ENCODE measurements around the gene CYP2A13. TPM values are rescaled to one million over a fixed set of nuclear protein-coding genes. Genes with fewer than 3 reads are reported as not detected.
A peak's percentile ranks its signal among the peaks of the same experiment; 100 is the strongest.
"Not testable (repeated sequence)": the region's sequence is repeated elsewhere in the genome, so short reads cannot be mapped to it uniquely, and the experiment has no call there.

Gene CYP2A13
- total RNA-seq (not detected), polyA plus RNA-seq (ENCODE audit: insufficient read length in 2 of 2) (under 1 TPM in 1 of 2 donors, not detected in 1; 0.27 TPM)
- long read RNA-seq, donor 1, result 0 reads
- long read RNA-seq, donor 2, result 0 reads
- long read RNA-seq, donor 3, result 0 reads
- long read RNA-seq, donor 4, result 0 reads

- Histone ChIP-seq H3K27ac (ENCODE audit: low read depth, low read length) (no peak within 1 kb of the TSS), H3K4me1 (ENCODE audit: control insufficient read depth, insufficient read depth, low read length) (no peaks in the 10 kb centered on the region), H3K4me3 (ENCODE audit: low read depth, low read length) (no peak within 1 kb of the TSS), H3K9me3 (ENCODE audit: control insufficient read depth, insufficient read depth, low read length) (no peaks in the 10 kb centered on the region), H3K27me3 (ENCODE audit: control insufficient read depth, insufficient read depth, low read length) (peaks cover 8% of the 10 kb centered on the region), H3K36me3 (ENCODE audit: control insufficient read depth, insufficient read depth, low read length) (no peaks in the 10 kb centered on the region)
- 100% methylated on average over 1 of the region's 2 CpGs for WGBS (ENCODE audit: insufficient coverage)
- DNase-seq (ENCODE audit: low read depth in 4 of 6, low spot score in 6 of 6), result no peak
Observed at GRCh38 chr19:41088151-41088550, at the start of gene CYP2A13. Gene CYP2A13 (plus strand): TSS chr19:41088451. CDS start chr19:41088472, 21 bp downstream.

- Histone ChIP-seq H3K4me3 (ENCODE audit: low read depth, low read length) (no peak overlapping the region), H3K27me3 (ENCODE audit: control insufficient read depth, insufficient read depth, low read length) (no peaks in the 10 kb centered on the region), H3K36me3 (ENCODE audit: control insufficient read depth, insufficient read depth, low read length) (no peaks in the 10 kb centered on the region), H3K4me1 (ENCODE audit: control insufficient read depth, insufficient read depth, low read length) (no peaks in the 10 kb centered on the region), H3K9me3 (ENCODE audit: control insufficient read depth, insufficient read depth, low read length) (no peaks in the 10 kb centered on the region), H3K27ac (ENCODE audit: low read depth, low read length) (no peak overlapping the region)
- WGBS (ENCODE audit: insufficient coverage), result no CpG with 5 or more reads among the region's 1 CpG
- DNase-seq (ENCODE audit: low read depth in 4 of 6, low spot score in 6 of 6), result no peak
Observed at GRCh38 chr19:41039806-41040205, 48.4 kb upstream of the CYP2A13 start.

GRCh38 chr19:41045095-41045494, 43.2 kb upstream of the CYP2A13 start:
- H3K4me1 ChIP-seq (ENCODE audit: control insufficient read depth, insufficient read depth, low read length); DNase-seq (ENCODE audit: low read depth in 4 of 6, low spot score in 6 of 6); H3K27me3 ChIP-seq (ENCODE audit: control insufficient read depth, insufficient read depth, low read length); H3K27ac ChIP-seq (ENCODE audit: low read depth, low read length); H3K36me3 ChIP-seq (ENCODE audit: control insufficient read depth, insufficient read depth, low read length); H3K4me3 ChIP-seq (ENCODE audit: low read depth, low read length); H3K9me3 ChIP-seq (ENCODE audit: control insufficient read depth, insufficient read depth, low read length): not testable (repeated sequence)
- 83% methylated on average over 1 of the region's 1 CpG for WGBS (ENCODE audit: insufficient coverage)

DNA sequence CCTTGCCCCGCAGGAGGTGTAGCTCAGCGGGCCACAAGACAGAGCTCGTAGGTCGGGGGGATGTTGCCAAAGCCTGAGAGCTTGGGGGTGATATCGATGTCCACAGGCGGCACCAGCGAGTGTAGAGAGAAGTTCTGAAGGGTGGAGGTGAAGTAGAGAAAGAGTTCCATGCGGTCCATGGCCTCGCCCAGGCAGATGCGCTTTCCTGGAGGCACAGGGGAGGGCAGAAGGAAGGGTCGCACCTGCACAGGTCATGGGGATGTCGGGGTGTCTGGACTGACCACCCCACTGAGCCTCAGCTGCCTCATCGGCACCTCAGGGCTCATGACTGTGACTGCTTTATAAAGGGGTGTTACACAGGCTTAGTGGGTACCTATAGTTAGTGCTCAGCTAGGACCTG, 37.8 kb upstream of the CYP2A13 start:
- no peak overlapping the region for H3K4me3 ChIP-seq (ENCODE audit: low read depth, low read length)
- DNase-seq (ENCODE audit: low read depth in 4 of 6, low spot score in 6 of 6), result no peak
- H3K27me3 ChIP-seq (ENCODE audit: control insufficient read depth, insufficient read depth, low read length), result no peaks in the 10 kb centered on the region
- H3K9me3 ChIP-seq (ENCODE audit: control insufficient read depth, insufficient read depth, low read length), result no peaks in the 10 kb centered on the region
- no peaks in the 10 kb centered on the region for H3K4me1 ChIP-seq (ENCODE audit: control insufficient read depth, insufficient read depth, low read length)
- H3K36me3 ChIP-seq (ENCODE audit: control insufficient read depth, insufficient read depth, low read length), result no peaks in the 10 kb centered on the region
- no peak overlapping the region for H3K27ac ChIP-seq (ENCODE audit: low read depth, low read length)
- WGBS (ENCODE audit: insufficient coverage), result 86% methylated on average over 13 of the region's 13 CpGs

DNA sequence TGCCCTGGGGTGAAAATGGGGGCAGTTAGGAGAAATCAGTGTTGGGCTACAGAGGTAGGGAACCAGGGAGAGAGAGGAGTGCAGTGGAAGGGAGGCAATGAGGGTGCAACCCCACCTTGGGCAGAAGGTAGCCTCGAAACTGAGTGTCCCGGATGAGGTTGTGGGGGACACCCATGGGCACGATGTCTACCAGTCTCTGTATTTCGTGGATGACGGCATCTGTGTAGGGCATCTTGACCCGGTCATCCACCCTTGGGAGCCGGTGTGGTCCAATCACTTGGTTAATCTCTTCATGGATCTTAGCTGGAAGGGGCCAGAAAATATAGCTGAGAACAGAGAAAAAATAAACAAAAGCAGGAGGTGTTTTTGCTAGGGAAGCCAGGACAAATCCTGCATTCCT, 36.1 kb upstream of the CYP2A13 start:
- not testable (repeated sequence) for H3K4me3 ChIP-seq (ENCODE audit: low read depth, low read length); H3K27ac ChIP-seq (ENCODE audit: low read depth, low read length); DNase-seq (ENCODE audit: low read depth in 4 of 6, low spot score in 6 of 6); H3K36me3 ChIP-seq (ENCODE audit: control insufficient read depth, insufficient read depth, low read length); H3K27me3 ChIP-seq (ENCODE audit: control insufficient read depth, insufficient read depth, low read length); H3K9me3 ChIP-seq (ENCODE audit: control insufficient read depth, insufficient read depth, low read length); H3K4me1 ChIP-seq (ENCODE audit: control insufficient read depth, insufficient read depth, low read length)
- WGBS (ENCODE audit: insufficient coverage), result 82% methylated on average over 7 of the region's 7 CpGs

- whole genome bisulfite sequencing (ENCODE audit: insufficient coverage), result 86% methylated on average over 8 of the region's 10 CpGs
- not testable (repeated sequence) for H3K9me3 ChIP-seq (ENCODE audit: control insufficient read depth, insufficient read depth, low read length); H3K4me3 ChIP-seq (ENCODE audit: low read depth, low read length); DNase-seq (ENCODE audit: low read depth in 4 of 6, low spot score in 6 of 6); H3K4me1 ChIP-seq (ENCODE audit: control insufficient read depth, insufficient read depth, low read length); H3K27me3 ChIP-seq (ENCODE audit: control insufficient read depth, insufficient read depth, low read length); H3K27ac ChIP-seq (ENCODE audit: low read depth, low read length); H3K36me3 ChIP-seq (ENCODE audit: control insufficient read depth, insufficient read depth, low read length)
Observed at GRCh38 chr19:41053331-41053730, 34.9 kb upstream of the CYP2A13 start.

DNA sequence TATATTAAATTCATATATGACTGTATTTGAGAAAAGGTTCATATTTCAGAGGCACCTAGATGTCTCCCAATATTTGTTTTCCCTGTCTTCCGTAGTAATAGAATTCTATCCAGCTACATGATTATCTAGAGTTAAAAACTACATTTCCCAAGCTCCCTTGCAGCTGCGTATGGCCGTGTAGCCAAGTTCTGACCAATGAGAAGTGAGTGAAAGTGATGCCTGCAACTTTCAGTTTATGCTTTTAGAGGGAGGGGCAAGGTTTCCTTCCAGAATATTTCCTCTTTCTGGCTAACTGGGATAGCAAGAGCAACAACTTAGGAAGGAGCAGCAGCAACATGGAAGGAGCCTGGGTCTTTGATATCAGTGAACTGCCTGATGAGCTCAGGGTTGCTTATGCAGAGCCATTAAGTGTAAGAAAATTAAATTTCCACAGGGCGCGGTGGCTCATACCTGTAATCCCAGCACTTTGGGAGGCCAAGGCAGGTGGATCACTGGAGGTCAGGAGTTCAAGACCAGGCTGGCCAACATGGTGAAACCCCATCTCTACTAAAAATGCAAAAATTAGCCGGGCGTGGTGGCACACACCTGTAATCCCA, 23.2 kb upstream of the CYP2A13 start:
- H3K27ac ChIP-seq (ENCODE audit: low read depth, low read length), result no peak overlapping the region
- WGBS (ENCODE audit: insufficient coverage), result 93% methylated on average over 4 of the region's 7 CpGs
- H3K4me3 ChIP-seq (ENCODE audit: low read depth, low read length), result no peak overlapping the region
- H3K4me1 ChIP-seq (ENCODE audit: control insufficient read depth, insufficient read depth, low read length), result no peaks in the 10 kb centered on the region
- peak in 2 of 6 donors; percentile 3 to 49 for DNase-seq (ENCODE audit: low read depth in 4 of 6, low spot score in 6 of 6)
- peaks cover 3% of the 10 kb centered on the region for H3K27me3 ChIP-seq (ENCODE audit: control insufficient read depth, insufficient read depth, low read length)
- no peaks in the 10 kb centered on the region for H3K9me3 ChIP-seq (ENCODE audit: control insufficient read depth, insufficient read depth, low read length)
- no peaks in the 10 kb centered on the region for H3K36me3 ChIP-seq (ENCODE audit: control insufficient read depth, insufficient read depth, low read length)

GRCh38 chr19:41076286-41076685, 12.0 kb upstream of the CYP2A13 start:
- no peak overlapping the region for H3K4me3 ChIP-seq (ENCODE audit: low read depth, low read length)
- H3K27me3 ChIP-seq (ENCODE audit: control insufficient read depth, insufficient read depth, low read length), result no peaks in the 10 kb centered on the region
- no CpG with 5 or more reads among the region's 3 CpGs for WGBS (ENCODE audit: insufficient coverage)
- no peak for DNase-seq (ENCODE audit: low read depth in 4 of 6, low spot score in 6 of 6)
- H3K4me1 ChIP-seq (ENCODE audit: control insufficient read depth, insufficient read depth, low read length), result no peaks in the 10 kb centered on the region
- H3K36me3 ChIP-seq (ENCODE audit: control insufficient read depth, insufficient read depth, low read length), result no peaks in the 10 kb centered on the region
- no peaks in the 10 kb centered on the region for H3K9me3 ChIP-seq (ENCODE audit: control insufficient read depth, insufficient read depth, low read length)
- no peak overlapping the region for H3K27ac ChIP-seq (ENCODE audit: low read depth, low read length)

- H3K36me3 ChIP-seq (ENCODE audit: control insufficient read depth, insufficient read depth, low read length), result no peaks in the 10 kb centered on the region
- H3K27ac ChIP-seq (ENCODE audit: low read depth, low read length), result no peak overlapping the region
- peaks cover 1% of the 10 kb centered on the region for H3K27me3 ChIP-seq (ENCODE audit: control insufficient read depth, insufficient read depth, low read length)
- H3K4me3 ChIP-seq (ENCODE audit: low read depth, low read length), result no peak overlapping the region
- DNase-seq (ENCODE audit: low read depth in 4 of 6, low spot score in 6 of 6), result no peak
- H3K4me1 ChIP-seq (ENCODE audit: control insufficient read depth, insufficient read depth, low read length), result no peaks in the 10 kb centered on the region
- 40% methylated on average over 1 of the region's 2 CpGs for WGBS (ENCODE audit: insufficient coverage)
- H3K9me3 ChIP-seq (ENCODE audit: control insufficient read depth, insufficient read depth, low read length), result no peaks in the 10 kb centered on the region
Observed at GRCh38 chr19:41083516-41083915, 4.7 kb upstream of the CYP2A13 start.

DNA sequence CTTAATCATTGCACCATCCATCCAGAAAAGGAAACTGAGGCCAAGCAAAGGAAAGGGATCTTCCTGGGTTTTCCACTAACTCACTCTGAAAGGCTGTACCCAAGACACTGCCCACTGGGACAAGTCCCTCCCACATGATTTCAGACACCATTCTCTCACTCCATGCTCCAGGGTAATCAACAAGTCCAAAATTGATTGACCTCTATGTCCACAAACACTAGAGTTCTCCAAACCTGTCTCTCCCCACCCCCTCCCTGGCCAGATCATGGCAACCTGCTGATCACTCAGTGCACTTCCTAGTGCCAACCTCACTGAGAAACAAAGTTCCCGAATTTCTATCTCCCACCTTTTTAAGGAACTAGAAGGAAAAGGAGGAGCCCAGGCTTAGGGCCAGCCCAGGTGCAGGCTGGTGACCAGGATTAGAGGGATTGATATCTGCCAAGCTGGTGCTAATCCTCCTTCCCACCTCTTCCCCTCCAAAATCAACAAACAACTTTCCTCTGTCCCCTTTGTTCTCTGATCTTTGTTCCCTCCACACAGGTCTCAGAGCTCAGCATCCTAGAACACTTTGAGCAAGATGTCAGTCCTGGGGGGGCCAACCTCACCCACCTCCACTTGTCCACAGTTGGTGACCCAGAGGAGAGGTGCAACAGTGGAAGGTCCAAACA, 2.4 kb upstream of the CYP2A13 start:
- Histone ChIP-seq H3K27ac (ENCODE audit: low read depth, low read length) (no peak overlapping the region), H3K27me3 (ENCODE audit: control insufficient read depth, insufficient read depth, low read length) (peaks cover 8% of the 10 kb centered on the region), H3K4me3 (ENCODE audit: low read depth, low read length) (no peak overlapping the region), H3K4me1 (ENCODE audit: control insufficient read depth, insufficient read depth, low read length) (no peaks in the 10 kb centered on the region), H3K36me3 (ENCODE audit: control insufficient read depth, insufficient read depth, low read length) (no peaks in the 10 kb centered on the region), H3K9me3 (ENCODE audit: control insufficient read depth, insufficient read depth, low read length) (no peaks in the 10 kb centered on the region)
- no CpG with 5 or more reads among the region's 1 CpG for WGBS (ENCODE audit: insufficient coverage)
- no peak for DNase-seq (ENCODE audit: low read depth in 4 of 6, low spot score in 6 of 6)

Data from spinal cord (tissue), 10 donors.